IPS-NIHi7 (cell line): ENCODE results near the gene CIDEC.

Experiments used
- DNase-seq: peaks from one replicate; pipeline ENCODE4 v3.0.0; 2012; ENCODE audit warnings: mixed read lengths; ENCODE audit errors: extremely low spot score

CIDEC gene

GRCh38 chr3:9879830-9880549, at the start of gene CIDEC:
Gene CIDEC (minus strand): TSS chr3:9880253. CDS start chr3:9878486, 1,767 bp downstream.
- no peak for DNase-seq

GRCh38 chr3:9928158-9928557, 48.1 kb upstream of the CIDEC start:
- DNase-seq: no peak

GRCh38 chr3:9918261-9919038, 38.4 kb upstream of the CIDEC start:
- no peak for DNase-seq

GRCh38 chr3:9917820-9918219, 37.8 kb upstream of the CIDEC start:
- no peak for DNase-seq

GRCh38 chr3:9916734-9917680, 37.0 kb upstream of the CIDEC start, which contains the start of gene IL17RC:
Gene IL17RC (plus strand): TSS chr3:9917098. CDS start chr3:9917316, 218 bp downstream.
- peak; percentile 87 for DNase-seq

- DNase-seq: no peak
Measured at GRCh38 chr3:9916346-9916733, 36.3 kb upstream of the CIDEC start.

- peak; percentile 49 for DNase-seq
Measured at GRCh38 chr3:9915254-9916141, 35.4 kb upstream of the CIDEC start.

- peak; percentile 63 for DNase-seq
Measured at GRCh38 chr3:9914559-9915253, 34.7 kb upstream of the CIDEC start.

GRCh38 chr3:9914011-9914410, 34.0 kb upstream of the CIDEC start:
- no peak for DNase-seq

GRCh38 chr3:9913601-9914000, 33.5 kb upstream of the CIDEC start:
- DNase-seq: no peak

GRCh38 chr3:9912294-9912935, 32.4 kb upstream of the CIDEC start:
- DNase-seq: no peak

GRCh38 chr3:9911863-9912262, 31.8 kb upstream of the CIDEC start:
- no peak for DNase-seq

GRCh38 chr3:9909221-9910013, 29.4 kb upstream of the CIDEC start:
- DNase-seq: no peak

GRCh38 chr3:9908286-9908685, 28.2 kb upstream of the CIDEC start:
- DNase-seq: no peak

GRCh38 chr3:9906480-9906879, 26.4 kb upstream of the CIDEC start:
- DNase-seq: no peak

GRCh38 chr3:9903904-9904303, 23.9 kb upstream of the CIDEC start:
- DNase-seq: no peak

- DNase-seq: no peak
Measured at GRCh38 chr3:9903238-9903624, 23.2 kb upstream of the CIDEC start.

GRCh38 chr3:9902372-9903237, 22.6 kb upstream of the CIDEC start, which contains the start of gene IL17RE:
Gene IL17RE (plus strand): TSS chr3:9902848. CDS start chr3:9902933, 85 bp downstream.
- peak; percentile 66 for DNase-seq
